GM21786 (cell line): ENCODE data around the gene SRCAP.
A peak's percentile ranks its signal among the peaks of the same experiment; 100 is the strongest.

Source experiments
- ATAC-seq: cut with Tn5 transposase; IDR thresholded peaks from one replicate; pipeline ENCODE4 v1.9.1; 2021; ENCODE audit not compliant: unreplicated experiment

The SRCAP gene

GRCh38 chr16:30755955-30756780, 57.2 kb downstream of the SRCAP start:
- no peak for ATAC-seq

DNA sequence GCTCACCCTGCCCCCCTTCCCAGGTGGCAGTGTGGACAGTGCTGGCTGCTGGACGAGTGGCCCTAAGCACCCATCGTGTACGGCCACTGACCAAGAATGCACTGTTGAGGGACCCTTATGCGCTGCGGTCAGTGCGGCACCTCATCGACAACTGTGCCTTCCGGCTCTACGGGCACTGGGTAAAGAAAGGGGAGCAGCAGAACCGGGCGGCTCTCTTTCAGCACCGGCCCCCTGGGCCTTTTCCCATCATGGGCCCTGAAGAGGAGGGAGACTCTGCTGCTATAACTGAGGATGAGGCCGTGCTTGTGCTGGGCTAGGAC, 57.8 kb downstream of the SRCAP start:
- no peak for ATAC-seq

DNA sequence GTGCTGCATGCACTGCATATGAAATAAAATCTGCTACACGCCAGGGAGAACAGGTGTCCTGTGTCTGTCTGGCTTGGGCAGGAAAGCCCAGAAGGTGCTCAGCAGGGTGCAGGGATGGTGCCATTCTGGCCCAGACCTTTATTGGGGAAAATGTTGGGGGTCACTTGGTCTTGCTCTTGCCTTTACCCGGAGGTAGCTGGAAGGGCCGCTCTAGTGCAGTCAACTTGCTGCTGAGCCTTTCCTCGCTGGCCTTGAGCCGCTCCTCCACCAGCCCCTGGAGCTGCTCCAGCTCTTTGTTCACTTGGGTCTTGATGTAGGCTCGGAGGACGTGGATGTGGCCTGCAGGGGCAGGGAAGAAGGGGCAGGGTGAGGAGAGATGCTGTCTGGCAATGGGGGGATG, 58.3 kb downstream of the SRCAP start:
- no peak for ATAC-seq

GRCh38 chr16:30758988-30759491, 60.1 kb downstream of the SRCAP start:
- ATAC-seq = no peak

DNA sequence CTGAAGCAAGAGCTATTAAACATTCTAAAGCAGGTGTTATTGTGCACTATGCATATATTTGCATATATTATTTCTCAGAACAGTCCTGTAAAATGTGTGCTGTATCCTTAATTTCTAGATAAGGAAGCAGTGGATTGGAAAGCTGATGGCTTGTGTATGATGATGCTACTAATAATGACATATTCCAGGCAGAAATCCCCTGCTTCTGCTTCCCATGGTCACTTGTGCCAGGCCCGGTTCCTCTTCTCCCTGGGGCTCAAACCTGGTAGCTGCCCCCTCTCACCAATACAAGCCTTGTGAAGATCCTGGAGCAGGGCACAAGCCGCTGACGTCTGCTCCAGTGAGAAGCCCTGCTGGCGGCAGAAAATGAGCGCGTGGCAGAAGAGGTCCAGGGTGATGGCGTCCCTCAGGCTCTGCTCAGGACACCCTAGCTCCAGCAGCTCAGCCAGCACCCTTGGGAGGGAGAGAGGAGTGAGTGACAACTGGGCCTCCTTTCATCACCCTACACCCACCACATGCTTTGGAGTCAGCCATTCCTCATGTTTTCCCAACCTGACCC, 61.1 kb downstream of the SRCAP start:
- ATAC-seq = no peak

- ATAC-seq = no peak
These were observed 61.8 kb downstream of the SRCAP start for GRCh38 chr16:30760577-30761426.

DNA sequence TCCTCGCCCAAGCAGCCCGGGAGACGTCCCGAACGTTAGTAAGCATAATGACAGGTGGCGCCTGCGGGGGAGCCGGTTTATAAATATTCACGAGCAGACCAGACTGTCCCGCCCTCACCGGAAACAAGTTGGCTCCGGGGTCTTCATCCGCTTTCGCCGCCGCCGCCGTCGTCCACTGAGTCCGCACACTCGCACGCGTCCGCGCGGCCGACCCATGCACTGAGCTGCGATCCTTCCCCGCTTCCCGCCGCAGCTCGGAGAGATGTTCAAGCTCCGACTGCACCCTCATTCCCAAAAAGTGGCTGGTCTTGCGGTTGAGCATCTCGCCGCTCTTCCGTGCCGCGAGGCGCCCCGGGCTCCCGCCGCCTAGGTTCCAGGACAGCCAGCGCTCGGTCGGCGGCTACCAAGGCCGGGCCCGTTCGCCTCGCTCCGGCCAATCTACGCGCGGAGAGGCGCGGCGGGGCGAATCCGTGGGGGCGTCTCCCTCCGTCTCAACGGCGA, 62.5 kb downstream of the SRCAP start:
- peak; percentile 6 for ATAC-seq

DNA sequence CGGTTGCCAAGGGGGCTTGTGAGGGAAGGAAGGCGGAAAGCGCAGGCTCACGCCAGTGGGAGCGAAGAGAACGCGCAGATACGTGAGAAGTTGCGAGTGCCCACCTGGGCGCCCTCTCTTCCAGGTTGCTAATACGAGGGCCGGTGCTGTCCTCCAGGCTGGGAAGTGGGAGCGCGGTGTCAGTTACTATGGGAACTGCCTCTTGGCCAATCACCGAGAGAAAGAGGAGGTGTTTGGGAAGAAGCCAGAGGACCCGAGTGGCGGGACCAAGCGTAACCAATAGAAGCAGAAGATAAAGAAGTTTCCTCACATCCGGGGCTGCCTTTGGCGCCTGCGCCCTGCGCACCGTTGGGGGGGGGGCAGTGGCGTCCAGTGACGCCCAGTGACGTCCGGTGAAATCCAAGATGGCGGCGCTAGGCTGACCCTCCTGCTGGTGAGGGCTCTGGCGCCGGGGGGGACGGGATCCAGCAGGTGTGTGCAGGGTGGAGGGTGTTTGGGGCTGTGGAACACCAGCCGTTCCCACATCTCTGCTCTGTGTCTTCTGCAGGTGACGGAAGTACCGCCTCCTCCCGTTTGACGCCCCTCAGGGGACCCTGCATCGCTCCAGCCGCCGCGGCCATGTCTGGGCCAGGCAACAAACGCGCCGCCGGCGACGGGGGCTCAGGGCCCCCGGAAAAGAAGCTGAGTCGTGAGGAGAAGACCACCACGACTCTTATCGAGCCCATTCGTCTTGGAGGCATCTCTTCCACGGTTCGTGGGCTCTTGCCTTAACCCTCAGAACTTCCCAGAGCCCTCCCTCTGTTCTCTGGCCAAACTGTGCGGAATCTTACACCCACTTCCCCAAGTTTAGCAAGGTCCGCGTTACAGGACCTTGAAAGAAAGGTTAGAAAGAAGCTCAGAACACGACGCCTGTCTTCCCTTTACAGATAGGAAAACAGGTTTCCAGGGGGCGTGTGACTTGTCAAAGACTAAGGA, 63.2 kb downstream of the SRCAP start, which contains the start of the genes CFAP119 and RNF40:
CFAP119 (minus strand) TSS at position 135 of the 975 bp plus-strand sequence. CDS start 314 bp downstream, outside the sequence.
RNF40 (plus strand) TSS at position 395 of the 975 bp plus-strand sequence; CDS start at position 619, 224 bp downstream.
- ATAC-seq = peak; percentile 86

GRCh38 chr16:30762991-30763725, 64.2 kb downstream of the SRCAP start:
- no peak for ATAC-seq

- no peak for ATAC-seq
These were observed 65.1 kb downstream of the SRCAP start for GRCh38 chr16:30764086-30764485.

DNA sequence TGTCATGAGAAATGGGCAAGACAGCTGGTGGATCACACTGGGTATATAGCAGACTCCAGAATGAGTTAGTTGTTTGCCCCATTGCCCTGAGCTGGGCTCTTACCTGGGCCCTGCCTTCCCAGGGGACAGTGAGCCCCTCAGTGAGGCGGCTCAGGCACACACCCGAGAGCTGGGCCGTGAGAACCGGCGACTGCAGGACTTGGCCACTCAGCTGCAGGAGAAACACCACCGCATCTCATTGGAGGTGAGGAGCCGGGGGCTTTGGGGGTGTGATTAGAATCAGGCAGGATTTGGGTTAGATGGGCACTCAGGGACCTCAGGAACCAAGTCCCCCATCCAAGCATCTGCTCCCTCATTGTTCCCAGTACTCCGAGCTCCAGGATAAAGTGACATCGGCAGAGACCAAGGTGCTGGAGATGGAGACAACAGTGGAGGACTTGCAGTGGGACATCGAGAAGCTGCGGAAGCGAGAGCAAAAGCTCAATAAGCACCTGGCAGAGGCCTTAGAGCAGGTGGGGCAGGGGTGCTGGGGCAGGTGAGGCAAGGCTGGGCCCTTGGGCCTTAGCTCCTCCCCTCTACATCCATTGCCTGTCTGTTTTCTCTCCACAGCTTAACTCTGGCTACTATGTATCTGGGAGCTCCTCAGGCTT, 66.0 kb downstream of the SRCAP start:
- ATAC-seq = no peak

DNA sequence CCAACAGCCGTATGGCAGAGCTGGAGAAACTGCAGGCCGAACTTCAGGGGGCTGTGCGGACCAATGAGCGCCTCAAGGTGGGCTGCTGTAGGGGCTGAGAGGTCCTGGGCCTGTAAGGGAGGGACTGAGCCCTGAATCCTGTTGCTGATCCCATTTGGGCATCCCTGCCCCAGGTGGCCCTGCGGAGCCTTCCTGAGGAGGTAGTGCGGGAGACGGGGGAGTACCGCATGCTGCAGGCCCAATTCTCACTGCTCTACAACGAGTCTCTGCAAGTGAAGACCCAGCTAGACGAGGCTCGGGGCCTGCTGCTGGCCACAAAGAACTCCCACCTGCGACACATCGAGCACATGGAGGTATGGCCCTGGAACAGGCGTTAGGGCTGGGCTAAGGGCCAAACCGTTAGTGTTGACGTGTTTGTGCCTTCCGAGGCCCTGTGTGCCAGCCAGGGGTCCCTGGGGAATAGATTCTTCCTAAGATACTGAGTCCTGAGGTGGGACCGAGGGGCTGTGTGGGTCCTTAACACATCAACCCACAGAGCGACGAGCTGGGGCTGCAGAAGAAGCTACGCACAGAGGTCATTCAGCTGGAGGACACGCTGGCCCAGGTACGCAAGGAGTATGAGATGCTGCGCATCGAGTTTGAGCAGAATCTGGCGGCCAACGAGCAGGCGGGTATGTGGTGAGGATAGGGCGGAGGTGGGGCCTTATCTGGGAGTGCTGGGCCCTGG, 67.4 kb downstream of the SRCAP start:
- ATAC-seq = no peak

- ATAC-seq = no peak
These were observed 67.9 kb downstream of the SRCAP start for GRCh38 chr16:30766933-30767284.

DNA sequence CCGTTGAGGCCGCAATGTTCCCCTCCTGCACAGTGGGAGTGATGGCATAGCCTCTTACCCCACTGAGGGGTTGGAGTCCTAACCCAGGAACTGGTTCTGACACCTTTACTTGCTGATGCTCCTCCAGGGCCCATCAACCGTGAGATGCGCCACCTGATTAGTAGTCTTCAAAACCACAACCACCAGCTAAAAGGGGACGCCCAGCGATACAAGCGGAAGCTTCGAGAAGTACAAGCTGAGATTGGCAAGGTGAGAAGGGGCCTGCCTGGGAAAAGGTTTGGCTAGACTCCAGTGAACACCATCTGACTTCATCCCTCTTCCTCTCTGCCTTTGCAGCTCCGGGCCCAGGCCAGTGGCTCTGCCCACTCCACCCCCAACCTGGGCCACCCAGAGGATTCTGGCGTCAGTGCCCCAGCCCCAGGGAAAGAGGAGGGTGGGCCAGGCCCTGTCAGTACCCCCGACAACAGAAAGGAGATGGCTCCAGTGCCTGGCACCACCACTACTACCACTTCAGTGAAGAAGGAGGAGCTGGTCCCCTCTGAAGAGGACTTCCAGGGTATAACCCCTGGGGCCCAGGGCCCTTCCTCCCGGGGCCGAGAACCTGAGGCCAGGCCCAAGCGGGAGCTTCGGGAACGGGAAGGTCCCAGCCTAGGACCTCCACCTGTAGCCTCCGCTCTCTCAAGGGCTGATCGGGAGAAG, 68.9 kb downstream of the SRCAP start:
- ATAC-seq = no peak

DNA sequence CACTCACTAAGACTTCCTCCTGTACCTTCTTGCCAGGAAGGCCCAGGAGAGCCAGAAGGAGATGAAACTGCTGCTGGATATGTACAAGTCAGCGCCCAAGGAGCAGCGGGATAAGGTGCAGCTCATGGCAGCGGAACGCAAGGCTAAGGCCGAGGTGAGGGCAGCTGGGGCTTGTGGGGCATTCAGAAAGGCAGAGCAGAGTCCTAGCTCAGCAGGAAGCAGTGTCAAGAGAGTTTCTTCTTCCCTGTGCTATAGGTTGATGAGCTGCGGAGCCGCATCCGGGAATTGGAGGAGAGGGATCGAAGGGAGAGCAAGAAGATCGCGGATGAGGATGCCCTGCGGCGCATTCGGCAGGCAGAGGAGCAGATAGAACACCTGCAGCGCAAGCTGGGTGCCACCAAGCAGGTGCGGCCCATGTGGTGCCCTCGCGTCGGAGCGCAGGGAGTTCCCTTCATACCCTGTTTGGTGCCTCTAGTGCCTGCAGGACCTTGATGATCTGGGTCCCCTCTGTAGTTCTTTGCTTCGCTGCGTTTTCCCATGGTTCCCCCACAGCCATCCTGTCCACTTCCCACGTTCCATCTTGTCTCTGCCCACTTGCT, 69.7 kb downstream of the SRCAP start:
- ATAC-seq = no peak

DNA sequence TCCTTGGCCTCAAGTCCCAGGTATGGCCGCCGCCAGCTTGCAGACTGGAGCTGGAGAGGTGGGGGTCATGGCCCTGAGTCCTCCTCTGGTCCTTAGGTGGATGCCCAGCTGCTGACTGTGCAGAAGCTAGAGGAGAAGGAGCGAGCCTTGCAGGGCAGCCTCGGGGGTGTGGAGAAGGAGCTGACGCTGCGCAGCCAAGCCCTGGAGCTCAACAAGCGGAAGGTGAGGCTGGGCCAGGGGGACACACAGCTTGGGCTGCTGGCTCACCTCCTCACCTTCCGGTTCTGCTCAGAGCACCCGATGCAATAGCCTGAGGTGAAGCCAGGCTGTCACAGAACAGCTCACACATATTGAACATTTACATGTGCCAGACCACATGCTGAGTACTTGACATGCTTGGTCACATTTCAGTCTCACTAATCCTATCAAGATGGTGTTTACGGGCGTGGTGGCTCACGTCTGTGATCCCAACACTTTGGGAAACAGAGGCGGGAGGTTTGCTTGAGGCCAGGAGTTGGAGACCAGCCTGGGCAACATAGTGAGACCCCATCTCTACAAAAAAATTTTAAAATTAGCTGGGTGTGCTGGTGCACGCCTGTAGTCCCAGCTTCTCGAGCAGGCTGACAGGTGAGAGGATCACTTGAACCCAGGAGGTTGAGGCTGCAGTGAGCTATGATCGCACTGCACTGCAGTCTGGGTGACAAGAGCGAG, 70.6 kb downstream of the SRCAP start:
- ATAC-seq = no peak

GRCh38 chr16:30771726-30772125, 72.8 kb downstream of the SRCAP start:
- no peak for ATAC-seq
